ENCODE results near the gene LCMT1. TPM values are rescaled to one million over a fixed set of nuclear protein-coding genes. Genes with fewer than 3 reads are reported as not detected.

The LCMT1 gene
- total RNA-seq, 4 donors from 2014 or later, result 49.8 to 90.6 (median 59.3) TPM

- no peak for DNase-seq
- Histone ChIP-seq H3K9me3 (no peaks in the 10 kb centered on the region), H3K27ac (no peak overlapping the region), H3K27me3 (no peaks in the 10 kb centered on the region), H3K4me3 (no peak overlapping the region), H3K36me3 (peaks cover 3 to 86% of the 10 kb centered on the region in 2 donors), H3K4me1 (no peaks in the 10 kb centered on the region)
- in situ Hi-C loops (cut with MboI; ENCODE audit: low sequenced_read_pairs in 4 of 4), result no loop called here
- no peak for ATAC-seq
- TF ChIP-seq, protein P1, sequence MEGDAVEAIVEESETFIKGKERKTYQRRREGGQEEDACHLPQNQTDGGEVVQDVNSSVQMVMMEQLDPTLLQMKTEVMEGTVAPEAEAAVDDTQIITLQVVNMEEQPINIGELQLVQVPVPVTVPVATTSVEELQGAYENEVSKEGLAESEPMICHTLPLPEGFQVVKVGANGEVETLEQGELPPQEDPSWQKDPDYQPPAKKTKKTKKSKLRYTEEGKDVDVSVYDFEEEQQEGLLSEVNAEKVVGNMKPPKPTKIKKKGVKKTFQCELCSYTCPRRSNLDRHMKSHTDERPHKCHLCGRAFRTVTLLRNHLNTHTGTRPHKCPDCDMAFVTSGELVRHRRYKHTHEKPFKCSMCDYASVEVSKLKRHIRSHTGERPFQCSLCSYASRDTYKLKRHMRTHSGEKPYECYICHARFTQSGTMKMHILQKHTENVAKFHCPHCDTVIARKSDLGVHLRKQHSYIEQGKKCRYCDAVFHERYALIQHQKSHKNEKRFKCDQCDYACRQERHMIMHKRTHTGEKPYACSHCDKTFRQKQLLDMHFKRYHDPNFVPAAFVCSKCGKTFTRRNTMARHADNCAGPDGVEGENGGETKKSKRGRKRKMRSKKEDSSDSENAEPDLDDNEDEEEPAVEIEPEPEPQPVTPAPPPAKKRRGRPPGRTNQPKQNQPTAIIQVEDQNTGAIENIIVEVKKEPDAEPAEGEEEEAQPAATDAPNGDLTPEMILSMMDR (IDR thresholded peaks at IDR 0.05 in 4 of 5, conservative IDR thresholded peaks at IDR 0.05 in 1 of 5), result no peak
- no peak for TF ChIP-seq POLR2A (IDR thresholded peaks at IDR 0.05)
- intact Hi-C loops (cut with DNase I; ENCODE audit: low total_unique reads), result no loop called here
These were observed 59.8 kb downstream of the LCMT1 start for GRCh38 chr16:25171390-25171789.

GRCh38 chr16:25172831-25173230 lies 61.3 kb downstream of the LCMT1 start:
- in situ Hi-C loops (cut with MboI; ENCODE audit: low sequenced_read_pairs in 4 of 4) (no loop called here), intact Hi-C loops (cut with DNase I; ENCODE audit: low total_unique reads) (no loop called here)
- ATAC-seq, result no peak
- H3K36me3 ChIP-seq, result peaks cover 0 to 78% of the 10 kb centered on the region in 2 donors
- TF ChIP-seq, protein P1 (IDR thresholded peaks at IDR 0.05 in 4 of 5, conservative IDR thresholded peaks at IDR 0.05 in 1 of 5), result no peak
- no peak for TF ChIP-seq POLR2A (IDR thresholded peaks at IDR 0.05)
- H3K9me3 ChIP-seq, result no peaks in the 10 kb centered on the region
- no peak overlapping the region for H3K27ac ChIP-seq
- no peak overlapping the region for H3K4me3 ChIP-seq
- DNase-seq, result no peak
- H3K4me1 ChIP-seq, result no peaks in the 10 kb centered on the region
- H3K27me3 ChIP-seq, result no peaks in the 10 kb centered on the region

DNA sequence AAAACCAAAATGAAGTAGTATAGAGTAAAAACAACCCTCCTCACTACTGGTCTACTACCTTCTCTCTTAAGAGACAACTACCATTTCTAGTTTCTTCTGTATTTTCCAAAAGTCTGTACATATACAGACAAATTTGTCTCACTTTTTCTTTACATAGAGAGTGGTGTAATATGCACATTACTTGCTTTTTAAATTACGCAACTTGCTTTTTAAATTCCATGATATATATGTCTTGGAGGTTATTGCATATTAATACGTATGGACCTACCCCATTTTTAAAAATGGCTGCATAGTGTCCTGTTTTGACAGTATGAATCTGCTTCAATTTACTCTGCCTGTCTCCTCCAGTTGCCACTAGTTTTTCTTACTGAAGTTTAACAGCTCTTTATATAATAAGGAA lies 62.7 kb downstream of the LCMT1 start:
- Histone ChIP-seq H3K27me3 (no peaks in the 10 kb centered on the region), H3K4me3 (no peak overlapping the region), H3K36me3 (peaks cover 0 to 71% of the 10 kb centered on the region in 2 donors), H3K9me3 (no peaks in the 10 kb centered on the region), H3K4me1 (no peaks in the 10 kb centered on the region), H3K27ac (no peak overlapping the region)
- DNase-seq (no peak), ATAC-seq (no peak)
- TF ChIP-seq, protein P1 (IDR thresholded peaks at IDR 0.05 in 4 of 5, conservative IDR thresholded peaks at IDR 0.05 in 1 of 5), result no peak
- TF ChIP-seq POLR2A (IDR thresholded peaks at IDR 0.05), result no peak
- in situ Hi-C loops (cut with MboI; ENCODE audit: low sequenced_read_pairs in 4 of 4) (no loop called here), intact Hi-C loops (cut with DNase I; ENCODE audit: low total_unique reads) (no loop called here)

DNA sequence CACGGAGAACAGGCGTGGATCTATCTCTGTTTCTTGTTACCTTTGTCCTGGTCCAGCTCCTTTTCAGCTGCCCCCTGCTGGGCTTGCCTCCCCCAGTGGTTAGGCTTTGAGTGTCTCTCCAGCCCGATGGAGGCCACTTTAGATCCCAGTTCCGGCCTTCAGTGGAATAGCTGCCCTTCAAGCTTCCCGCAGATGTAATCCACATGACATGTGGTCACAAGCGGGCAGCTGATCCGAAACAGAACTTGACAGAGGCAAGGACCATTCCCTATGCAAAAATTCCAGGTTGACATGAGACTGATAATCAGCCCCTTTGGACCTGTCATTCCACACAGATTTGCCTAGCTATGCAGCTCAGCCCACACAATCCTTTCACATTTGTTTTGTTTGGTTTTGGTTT lies 64.6 kb downstream of the LCMT1 start:
- H3K4me1 ChIP-seq, result no peaks in the 10 kb centered on the region
- no peaks in the 10 kb centered on the region for H3K27me3 ChIP-seq
- ATAC-seq (no peak), DNase-seq (no peak)
- peaks cover 0 to 53% of the 10 kb centered on the region in 2 donors for H3K36me3 ChIP-seq
- in situ Hi-C loops (cut with MboI; ENCODE audit: low sequenced_read_pairs in 4 of 4), result no loop called here
- H3K27ac ChIP-seq, result no peak overlapping the region
- no peak overlapping the region for H3K4me3 ChIP-seq
- no peaks in the 10 kb centered on the region for H3K9me3 ChIP-seq
- TF ChIP-seq POLR2A (IDR thresholded peaks at IDR 0.05), result no peak
- TF ChIP-seq, protein P1 (IDR thresholded peaks at IDR 0.05 in 4 of 5, conservative IDR thresholded peaks at IDR 0.05 in 1 of 5), result no peak
- intact Hi-C loops (cut with DNase I; ENCODE audit: low total_unique reads), result no loop called here

DNA sequence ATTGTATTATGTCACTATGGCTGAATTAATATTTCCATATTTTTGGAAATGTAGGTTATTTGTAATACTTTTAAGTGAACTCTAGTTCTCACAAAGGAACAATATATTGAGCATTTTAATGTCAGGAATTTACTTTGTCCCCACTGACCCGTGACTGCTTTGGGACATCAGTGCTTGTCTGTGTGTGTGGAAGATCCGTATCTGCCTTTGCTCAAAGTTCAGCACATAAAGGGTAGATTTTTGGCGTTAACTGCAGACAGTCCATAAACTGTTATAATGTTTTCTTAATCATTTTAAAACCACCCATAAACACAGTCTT lies 65.9 kb downstream of the LCMT1 start:
- ATAC-seq (no peak), DNase-seq (no peak)
- intact Hi-C loops (cut with DNase I; ENCODE audit: low total_unique reads), result no loop called here
- Histone ChIP-seq H3K4me3 (no peak overlapping the region), H3K27ac (no peak overlapping the region), H3K4me1 (no peaks in the 10 kb centered on the region), H3K36me3 (peaks cover 0 to 39% of the 10 kb centered on the region in 2 donors), H3K27me3 (no peaks in the 10 kb centered on the region), H3K9me3 (no peaks in the 10 kb centered on the region)
- TF ChIP-seq, protein P1 (IDR thresholded peaks at IDR 0.05 in 4 of 5, conservative IDR thresholded peaks at IDR 0.05 in 1 of 5), result no peak
- no peak for TF ChIP-seq POLR2A (IDR thresholded peaks at IDR 0.05)
- in situ Hi-C loops (cut with MboI; ENCODE audit: low sequenced_read_pairs in 4 of 4), result no loop called here

Measured in gastrocnemius medialis (tissue), 4 donors.